Gastrocnemius medialis (tissue), 4 donors: Measurements from ENCODE around the gene NXPE1. TPM values are rescaled to one million over a fixed set of nuclear protein-coding genes. Genes with fewer than 3 reads are reported as not detected.

ENCODE experiments used
- ATAC-seq, 2 donors: fragments of 150-250 bp; one replicate each; pipeline ENCODE4 v1.9.1; 2016
- DNase-seq, 2 donors: peaks; one replicate each; pipeline ENCODE4 v3.0.0-alpha.2; 2019
- H3K27ac ChIP-seq, 4 donors: fragments of 200-600 bp; sonication (generic); 1 replicate in 1 of 4; 2 replicates in 3 of 4; pipeline ENCODE4 v1.5.1; 2016 to 2018; ENCODE audit warnings: mild to moderate bottlenecking in 2 of 4, moderate library complexity in 1 of 4
- H3K27me3 ChIP-seq, 3 donors: fragments of 200-600 bp; sonication (generic) in 2 of 3; 1 replicate in 1 of 3; 2 replicates in 2 of 3; pipeline versions ENCODE4 v1.5.1 to v1.6.0; 2016 to 2019; ENCODE audit warnings: mild to moderate bottlenecking in 1 of 3, moderate library complexity in 1 of 3
- H3K36me3 ChIP-seq, 2 donors: fragments of 200-600 bp; sonication (generic) in 1 of 2; one replicate each; pipeline ENCODE4 v1.5.1; 2017 to 2018
- H3K4me1 ChIP-seq, 2 donors: fragments of 200-600 bp; sonication (generic) in 1 of 2; one replicate each; pipeline ENCODE4 v1.5.1; 2016 to 2017; ENCODE audit warnings: mild to moderate bottlenecking in 2 of 2
- H3K4me3 ChIP-seq, 4 donors: fragments of 200-600 bp; sonication (generic) in 3 of 4; 1 replicate in 1 of 4; 2 replicates in 3 of 4; pipeline ENCODE4 v1.5.1; 2016 to 2019; ENCODE audit warnings: mild to moderate bottlenecking in 2 of 4
- H3K9me3 ChIP-seq, 3 donors: fragments of 200-600 bp; sonication (generic) in 2 of 3; 1 replicate in 1 of 3; 2 replicates in 2 of 3; pipeline ENCODE4 v1.5.1; 2016 to 2019
- CTCF ChIP-seq, 5 experiments: fragments of 450-650 bp in 3 of 5; fragments of 200-600 bp in 2 of 5; sonication (generic) in 2 of 5; IDR thresholded peaks in 4 of 5; conservative IDR thresholded peaks in 1 of 5; 1 replicate in 4 of 5; 2 replicates in 1 of 5; pipeline ENCODE4 v1.5.1; 2016 to 2019; ENCODE audit warnings: antibody characterized with exemption in 5 of 5, mild to moderate bottlenecking in 3 of 5, moderate library complexity in 3 of 5
- POLR2A ChIP-seq, 2 donors: fragments of 450-650 bp; IDR thresholded peaks; one replicate each; pipeline ENCODE4 v1.6.1; 2017; ENCODE audit warnings: antibody characterized with exemption in 2 of 2, mild to moderate bottlenecking in 2 of 2, moderate library complexity in 2 of 2
- in situ Hi-C, 4 donors: fragments of 200-750 bp; cut with MboI; loops; one replicate each; pipeline versions ENCODE4 v1.15.0 to v1.8.0; 2017; ENCODE audit warnings: low sequenced_read_pairs in 4 of 4
- intact Hi-C: fragments of 100-400 bp; cut with DNase I; formaldehyde crosslinking; loops from one replicate; pipeline ENCODE4 v1.15.1; 2023; ENCODE audit warnings: low total_unique reads
- total RNA-seq, 4 donors: library from RNA; depleted of rRNA; stranded (reverse); fragments of >200 nt; gene quantifications; one replicate each; pipeline versions ENCODE4 v1.1.0 to v1.2.3, GENCODE V29; 2016

NXPE1 gene
- total RNA-seq, 4 donors from 2014 or later: 0.20 to 2.1 (median 1.2) TPM; not detected in 1

DNA sequence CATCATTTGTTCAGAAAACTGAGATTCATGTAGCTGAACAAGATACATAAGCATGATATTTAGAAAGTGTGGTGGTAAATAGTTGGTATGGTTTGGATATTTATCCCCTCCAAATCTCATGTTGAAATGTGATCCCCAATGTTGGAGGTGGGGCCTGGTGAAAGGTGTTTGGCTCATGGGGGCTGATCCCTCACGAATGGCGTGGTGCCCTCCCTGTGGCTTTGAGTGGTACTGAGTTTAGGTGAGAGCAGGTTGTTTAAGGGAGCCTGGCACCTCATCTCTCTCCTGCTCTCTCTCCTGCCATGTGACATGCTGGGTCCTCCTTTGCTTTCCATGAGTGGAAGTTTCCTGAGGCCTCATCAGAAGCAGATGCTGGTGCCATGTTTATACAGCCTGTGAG lies 48.1 kb downstream of the NXPE1 start:
- TF ChIP-seq CTCF (IDR thresholded peaks at IDR 0.05 in 4 of 5, conservative IDR thresholded peaks at IDR 0.05 in 1 of 5) (no peak), POLR2A (IDR thresholded peaks at IDR 0.05) (no peak)
- H3K4me1 ChIP-seq: no peaks in the 10 kb centered on the region
- in situ Hi-C loops: no loop called here
- no peaks in the 10 kb centered on the region for H3K27me3 ChIP-seq
- no peaks in the 10 kb centered on the region for H3K36me3 ChIP-seq
- H3K4me3 ChIP-seq: no peak overlapping the region
- DNase-seq: no peak
- ATAC-seq: no peak
- H3K9me3 ChIP-seq: no peaks in the 10 kb centered on the region
- no peak overlapping the region for H3K27ac ChIP-seq
- intact Hi-C loops: no loop called here

- ATAC-seq: no peak
These were observed 48.6 kb downstream of the NXPE1 start for GRCh38 chr11:114511079-114511478.

DNA sequence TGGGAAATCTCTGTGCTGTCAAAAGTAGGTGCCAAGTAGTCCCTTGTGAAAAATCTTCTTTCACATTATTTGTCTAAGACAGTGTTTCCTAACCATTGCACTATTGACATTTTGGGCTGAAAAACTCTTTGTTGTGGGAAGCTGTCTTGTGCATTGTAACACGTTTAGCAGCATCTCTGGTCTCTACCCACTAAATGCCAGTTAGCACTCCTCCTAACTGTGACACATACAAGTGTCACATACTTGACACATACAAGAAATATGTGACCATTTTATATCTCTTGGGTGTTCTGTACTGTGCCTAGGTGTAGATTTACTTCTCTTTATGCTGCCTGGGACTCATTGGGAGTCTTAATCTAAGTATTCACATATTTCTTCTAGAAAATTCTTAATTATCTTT lies 57.8 kb downstream of the NXPE1 start:
- no peak for TF ChIP-seq CTCF (IDR thresholded peaks at IDR 0.05 in 4 of 5, conservative IDR thresholded peaks at IDR 0.05 in 1 of 5)
- no peak for TF ChIP-seq POLR2A (IDR thresholded peaks at IDR 0.05)
- intact Hi-C loops: no loop called here

More at GRCh38 chr11:114511079-114511478, 48.6 kb downstream of the NXPE1 start:
- Histone ChIP-seq H3K4me3 (no peak overlapping the region), H3K27ac (no peak overlapping the region), H3K27me3 (no peaks in the 10 kb centered on the region), H3K9me3 (no peaks in the 10 kb centered on the region), H3K4me1 (no peaks in the 10 kb centered on the region), H3K36me3 (no peaks in the 10 kb centered on the region)
- TF ChIP-seq CTCF (IDR thresholded peaks at IDR 0.05 in 4 of 5, conservative IDR thresholded peaks at IDR 0.05 in 1 of 5) (no peak), POLR2A (IDR thresholded peaks at IDR 0.05) (no peak)
- no peak for DNase-seq
- intact Hi-C loops: no loop called here
- in situ Hi-C loops: no loop called here

DNA sequence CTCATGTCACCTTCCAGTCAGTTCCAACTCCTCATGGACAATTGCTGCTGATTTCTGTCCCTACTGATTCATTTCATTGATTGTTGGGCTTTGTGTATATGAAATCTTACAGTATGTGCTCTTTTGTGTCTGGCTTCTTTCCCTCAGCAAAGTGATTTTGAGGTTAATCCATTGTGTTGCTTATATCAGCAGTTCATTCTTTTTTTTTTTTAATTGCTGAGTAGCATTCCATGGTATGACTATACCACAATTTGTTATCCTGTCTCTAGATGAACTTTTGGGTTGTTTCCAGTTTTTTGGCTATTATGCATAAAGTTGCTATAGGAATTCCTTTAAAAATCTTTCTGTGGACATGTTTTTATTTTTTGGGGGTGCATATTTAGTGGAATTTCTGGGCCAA lies 59.9 kb downstream of the NXPE1 start:
- ATAC-seq (no peak), DNase-seq (no peak)
- Histone ChIP-seq H3K9me3 (no peaks in the 10 kb centered on the region), H3K4me1 (no peaks in the 10 kb centered on the region), H3K27me3 (no peaks in the 10 kb centered on the region), H3K4me3 (no peak overlapping the region), H3K27ac (no peak overlapping the region), H3K36me3 (no peaks in the 10 kb centered on the region)
- TF ChIP-seq CTCF (IDR thresholded peaks at IDR 0.05 in 4 of 5, conservative IDR thresholded peaks at IDR 0.05 in 1 of 5) (no peak), POLR2A (IDR thresholded peaks at IDR 0.05) (no peak)
- intact Hi-C loops: no loop called here
- in situ Hi-C loops: no loop called here

More for the DNA sequence above, 57.8 kb downstream of the NXPE1 start:
- Histone ChIP-seq H3K36me3 (no peaks in the 10 kb centered on the region), H3K27me3 (no peaks in the 10 kb centered on the region), H3K9me3 (no peaks in the 10 kb centered on the region), H3K4me3 (no peak overlapping the region), H3K27ac (no peak overlapping the region), H3K4me1 (no peaks in the 10 kb centered on the region)
- in situ Hi-C loops: no loop called here
- no peak for DNase-seq
- no peak for ATAC-seq

- Histone ChIP-seq H3K36me3 (no peaks in the 10 kb centered on the region), H3K4me1 (no peaks in the 10 kb centered on the region), H3K4me3 (no peak overlapping the region), H3K27me3 (no peaks in the 10 kb centered on the region), H3K27ac (no peak overlapping the region), H3K9me3 (no peaks in the 10 kb centered on the region)
- TF ChIP-seq POLR2A (IDR thresholded peaks at IDR 0.05) (no peak), CTCF (IDR thresholded peaks at IDR 0.05 in 4 of 5, conservative IDR thresholded peaks at IDR 0.05 in 1 of 5) (no peak)
- in situ Hi-C loops: no loop called here
- DNase-seq (no peak), ATAC-seq (no peak)
- intact Hi-C loops: no loop called here
These were observed 62.8 kb downstream of the NXPE1 start for GRCh38 chr11:114496915-114497314.
